Adrenal gland (tissue), 12 donors: ENCODE measurements around the gene GADD45B. TPM values are rescaled to one million over a fixed set of nuclear protein-coding genes. Genes with fewer than 3 reads are reported as not detected.

ENCODE experiments used
- DNase-seq, 7 donors: peaks; one replicate each; pipeline ENCODE4 v3.0.0-alpha.2; 2019 to 2020
- H3K27ac ChIP-seq, 5 donors: fragments of 200-600 bp; sonication (generic) in 4 of 5; 1 replicate in 3 of 5; 2 replicates in 2 of 5; pipeline versions ENCODE4 v1.5.1 to v1.8.0; 2016 to 2020; ENCODE audit warnings: mild to moderate bottlenecking in 1 of 5
- H3K27me3 ChIP-seq: fragments of 200-600 bp; 2 replicates; pipeline ENCODE4 v1.8.0; 2021
- H3K36me3 ChIP-seq, 2 donors: fragments of 200-600 bp; replicated peaks in 1 of 2; 1 replicate in 1 of 2; 2 replicates in 1 of 2; pipeline versions ENCODE4 v1.5.1 to v1.8.0; 2018 to 2022
- H3K4me1 ChIP-seq, 2 donors: fragments of 200-600 bp; replicated peaks in 1 of 2; 1 replicate in 1 of 2; 2 replicates in 1 of 2; pipeline versions ENCODE4 v1.5.1 to v1.8.0; 2018 to 2021
- H3K4me3 ChIP-seq, 4 donors: fragments of 200-600 bp; sonication (generic) in 3 of 4; one replicate each; pipeline ENCODE4 v1.5.1; 2016 to 2018
- H3K9me3 ChIP-seq, 3 donors: fragments of 200-600 bp; sonication (generic) in 1 of 3; replicated peaks in 1 of 3; 1 replicate in 2 of 3; 2 replicates in 1 of 3; pipeline versions ENCODE4 v1.5.1 to v1.8.0; 2016 to 2021
- POLR2A ChIP-seq, 2 donors: fragments of 450-650 bp; IDR thresholded peaks; one replicate each; pipeline ENCODE4 v1.6.1; 2017; ENCODE audit warnings: antibody characterized with exemption in 2 of 2, mild to moderate bottlenecking in 2 of 2, moderate library complexity in 1 of 2
- WGBS, 4 donors: extraction: QIAGEN DNeasy Blood & Tissue Kit in 2 of 4; methylation state at CpG; one replicate each; pipeline versions ENCODE4 v1.1.5 to v1.1.7; 2013 to 2017; 5-methylcytosine and 5-hydroxymethylcytosine counted together
- intact Hi-C, 2 donors: fragments of 100-400 bp; cut with DNase I; formaldehyde crosslinking; loops; one replicate each; pipeline versions ENCODE4 v1.14.1 to v1.15.0; 2022 to 2023
- polyA plus RNA-seq, 3 donors: library from polyadenylated mRNA; stranded (reverse); fragments of 200-250 nt in 2 of 3; fragments of 350-450 nt in 1 of 3; fragmentation: Illumina TruSeq in 1 of 3; extraction: RNeasy Lipid Tissue Mini Kit (QIAGEN cat#74804) in 1 of 3; gene quantifications; one replicate each; pipeline ENCODE4 v1.2.3, GENCODE V29; 2013 to 2014
- total RNA-seq, 9 donors: library from RNA; depleted of rRNA in 4 of 9; stranded (reverse); fragments of >200 nt in 4 of 9; fragments of 120-200 nt in 1 of 9; fragmentation: NEBNext Ultra II Directional in 1 of 9; extraction: Animal tissue kit (Norgen Biotek cat#: 25700) in 1 of 9; gene quantifications; one replicate each; pipeline versions ENCODE4 v1.1.0 to v1.2.4, GENCODE V29; 2013 to 2023
- TF ChIP-seq, protein P1 (sequence below), 6 experiments: fragments of 450-650 bp in 4 of 6; fragments of 200-600 bp in 2 of 6; sonication (generic) in 1 of 6; IDR thresholded peaks; 1 replicate in 5 of 6; 2 replicates in 1 of 6; pipeline versions ENCODE4 v1.5.1 to v1.8.0; 2016 to 2021; ENCODE audit warnings: antibody characterized with exemption in 6 of 6, mild to moderate bottlenecking in 2 of 6, moderate library complexity in 1 of 6
- donor health status: healthy with polysubstance abuse.
- donor health status: Bipolar disorder and iron deficiency.
- donor health status: DM: yes; HTN: yes; CAD: no.
- donor health status: DM: no; HTN: no; CAD: no.
- donor health status: DM: no; HTN: no; CAD: no.
- donor health status: DM: yes; HTN: yes; CAD: no.

Gene GADD45B
- total and polyA plus RNA-seq, 12 donors: 14.1 to 132 (median 72.4) TPM

DNA sequence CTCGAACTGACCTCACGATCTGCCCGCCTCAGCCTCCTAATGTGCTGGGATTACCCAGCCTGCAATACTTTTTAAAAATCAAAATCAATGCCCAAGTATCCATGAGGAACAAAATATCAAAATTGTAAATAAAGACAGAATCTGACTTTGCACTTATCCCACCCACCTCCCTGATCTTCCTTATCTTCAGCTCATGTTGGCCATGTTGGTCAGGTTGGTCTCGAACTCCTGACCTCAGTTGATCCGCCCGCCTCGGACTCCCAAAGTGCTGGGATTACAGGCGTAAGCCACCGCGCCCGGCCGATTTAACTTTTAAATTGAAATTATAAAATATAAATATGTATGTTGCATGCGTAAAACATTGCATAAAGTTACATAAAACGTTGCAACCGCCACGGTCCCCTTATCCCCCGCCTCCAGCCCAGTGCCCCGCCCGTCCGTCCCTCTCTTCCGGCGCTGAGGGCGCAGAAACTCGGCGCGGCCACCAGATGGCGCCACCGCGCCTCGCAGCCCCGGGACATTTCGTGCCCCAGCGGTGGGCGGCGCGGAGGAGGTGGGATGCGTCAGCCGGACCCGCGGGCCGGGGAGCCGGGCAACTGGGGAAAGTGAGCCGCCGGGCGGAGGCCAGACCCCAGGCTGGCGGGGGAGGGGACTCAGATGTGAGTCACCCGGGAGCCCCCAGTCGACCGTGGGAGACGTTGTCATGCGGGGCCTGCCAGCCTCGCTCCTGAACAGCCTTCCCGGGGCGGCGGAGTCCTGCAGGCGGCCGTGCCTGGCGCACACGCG is 1.5 kb upstream of the GADD45B start:
- Histone ChIP-seq H3K9me3 (no peaks in the 10 kb centered on the region), H3K4me1 (peaks cover 10 to 17% of the 10 kb centered on the region in 2 donors), H3K36me3 (peaks cover 0 to 9% of the 10 kb centered on the region in 2 donors), H3K27me3 (no peaks in the 10 kb centered on the region), H3K27ac (peak overlapping the region; percentile 79 to 96 (median 82)), H3K4me3 (peak overlapping the region in 2 of 4 donors; percentile 59 to 83)
- TF ChIP-seq, protein P1, sequence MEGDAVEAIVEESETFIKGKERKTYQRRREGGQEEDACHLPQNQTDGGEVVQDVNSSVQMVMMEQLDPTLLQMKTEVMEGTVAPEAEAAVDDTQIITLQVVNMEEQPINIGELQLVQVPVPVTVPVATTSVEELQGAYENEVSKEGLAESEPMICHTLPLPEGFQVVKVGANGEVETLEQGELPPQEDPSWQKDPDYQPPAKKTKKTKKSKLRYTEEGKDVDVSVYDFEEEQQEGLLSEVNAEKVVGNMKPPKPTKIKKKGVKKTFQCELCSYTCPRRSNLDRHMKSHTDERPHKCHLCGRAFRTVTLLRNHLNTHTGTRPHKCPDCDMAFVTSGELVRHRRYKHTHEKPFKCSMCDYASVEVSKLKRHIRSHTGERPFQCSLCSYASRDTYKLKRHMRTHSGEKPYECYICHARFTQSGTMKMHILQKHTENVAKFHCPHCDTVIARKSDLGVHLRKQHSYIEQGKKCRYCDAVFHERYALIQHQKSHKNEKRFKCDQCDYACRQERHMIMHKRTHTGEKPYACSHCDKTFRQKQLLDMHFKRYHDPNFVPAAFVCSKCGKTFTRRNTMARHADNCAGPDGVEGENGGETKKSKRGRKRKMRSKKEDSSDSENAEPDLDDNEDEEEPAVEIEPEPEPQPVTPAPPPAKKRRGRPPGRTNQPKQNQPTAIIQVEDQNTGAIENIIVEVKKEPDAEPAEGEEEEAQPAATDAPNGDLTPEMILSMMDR (IDR thresholded peaks at IDR 0.05): peak; percentile 95 to 100 (median 97)
- TF ChIP-seq POLR2A (IDR thresholded peaks at IDR 0.05): peak in 1 of 2 donors; percentile 25
- peak; percentile 82 to 88 (median 86) for DNase-seq
- 6 to 12% (median 8%) methylated on average over 22 to 60 of the region's 60 CpGs for WGBS, 4 donors
- intact Hi-C loops: loop anchor here (2.0 to 10.0 kb wide), 4 partner anchors 68 to 140 kb away; no protein-coding TSS in a partner anchor

GRCh38 chr19:2475018-2475701 is 767 bp upstream of the GADD45B start:
- H3K27ac ChIP-seq: peak overlapping the region; percentile 79 to 96 (median 82)
- H3K36me3 ChIP-seq: peaks cover 0 to 9% of the 10 kb centered on the region in 2 donors
- no peaks in the 10 kb centered on the region for H3K27me3 ChIP-seq
- TF ChIP-seq, protein P1 (IDR thresholded peaks at IDR 0.05): peak in 2 of 6 experiments; percentile 7 to 20
- TF ChIP-seq POLR2A (IDR thresholded peaks at IDR 0.05): no peak
- WGBS, 4 donors: 0 to 1% (median 1%) methylated on average over 9 to 45 of the region's 45 CpGs
- peak overlapping the region in 2 of 4 donors; percentile 59 to 83 for H3K4me3 ChIP-seq
- intact Hi-C loops: loop anchor here (2.0 to 10.0 kb wide), 3 partner anchors 67 to 140 kb away; no protein-coding TSS in a partner anchor
- peaks cover 10 to 17% of the 10 kb centered on the region in 2 donors for H3K4me1 ChIP-seq
- DNase-seq: peak; percentile 62 to 78 (median 67)
- H3K9me3 ChIP-seq: no peaks in the 10 kb centered on the region

- H3K27me3 ChIP-seq: no peaks in the 10 kb centered on the region
- peaks cover 0 to 9% of the 10 kb centered on the region in 2 donors for H3K36me3 ChIP-seq
- WGBS, 4 donors: 0 to 1% (median 0%) methylated on average over 14 to 42 of the region's 42 CpGs
- intact Hi-C loops: loop anchor here (5.0 to 10.0 kb wide), 2 partner anchors 66 to 138 kb away; no protein-coding TSS in a partner anchor
- peaks cover 10 to 17% of the 10 kb centered on the region in 2 donors for H3K4me1 ChIP-seq
- peak; percentile 40 to 75 (median 60) for DNase-seq
- peak overlapping the region; percentile 58 to 91 (median 73) for H3K4me3 ChIP-seq
- H3K27ac ChIP-seq: peak overlapping the region; percentile 66 to 91 (median 81)
- H3K9me3 ChIP-seq: no peaks in the 10 kb centered on the region
- no peak for TF ChIP-seq POLR2A (IDR thresholded peaks at IDR 0.05)
- TF ChIP-seq, protein P1 (IDR thresholded peaks at IDR 0.05): no peak
Observed at GRCh38 chr19:2476451-2477140, 669 bp downstream of the GADD45B start.
